Suprapubic skin (tissue), 4 donors: ENCODE data around the gene AKAP13. TPM values are rescaled to one million over a fixed set of nuclear protein-coding genes. Genes with fewer than 3 reads are reported as not detected.

Experiments used
- DNase-seq, 2 donors: peaks; one replicate each; pipeline ENCODE4 v3.0.0-alpha.2; 2019; ENCODE audit warnings: low spot score in 2 of 2
- H3K27ac ChIP-seq: fragments of 200-600 bp; sonication (generic); one replicate; pipeline ENCODE4 v1.5.1; 2019
- H3K27me3 ChIP-seq: fragments of 200-600 bp; sonication (generic); one replicate; pipeline ENCODE4 v1.5.1; 2019
- H3K36me3 ChIP-seq: fragments of 200-600 bp; sonication (generic); one replicate; pipeline ENCODE4 v1.5.1; 2019
- H3K4me1 ChIP-seq: fragments of 200-600 bp; sonication (generic); one replicate; pipeline ENCODE4 v1.5.1; 2019
- H3K4me3 ChIP-seq: fragments of 200-600 bp; sonication (generic); one replicate; pipeline ENCODE4 v1.5.1; 2019; ENCODE audit warnings: mild to moderate bottlenecking
- H3K9me3 ChIP-seq: fragments of 200-600 bp; sonication (generic); one replicate; pipeline ENCODE4 v1.5.1; 2019
- EP300 ChIP-seq: sonication (generic); formaldehyde crosslinking; IDR thresholded peaks from one replicate; pipeline ENCODE4 v1.6.1; 2017; ENCODE audit warnings: antibody characterized with exemption
- POLR2A ChIP-seq, 2 donors: fragments of 450-650 bp; IDR thresholded peaks; one replicate each; pipeline ENCODE4 v1.6.1; 2017; ENCODE audit warnings: antibody characterized with exemption in 2 of 2, mild to moderate bottlenecking in 2 of 2, moderate library complexity in 2 of 2
- POLR2AphosphoS5 ChIP-seq, 3 donors: sonication (generic); formaldehyde crosslinking; IDR thresholded peaks; one replicate each; pipeline ENCODE4 v1.6.1; 2017; ENCODE audit warnings: antibody characterized with exemption in 3 of 3
- WGBS: methylation state at CpG from one replicate; pipeline ENCODE4 v1.1.5; 2018; 5-methylcytosine and 5-hydroxymethylcytosine counted together
- total RNA-seq, 4 donors: library from RNA; depleted of rRNA; stranded (reverse); fragments of >200 nt; gene quantifications; one replicate each; pipeline ENCODE4 v1.1.0, GENCODE V29; 2016
- TF ChIP-seq, protein P1 (sequence below), 2 donors: fragments of 200-600 bp in 1 of 2; fragments of 450-650 bp in 1 of 2; sonication (generic) in 1 of 2; IDR thresholded peaks; one replicate each; pipeline ENCODE4 v1.5.1; 2016 to 2019; ENCODE audit warnings: antibody characterized with exemption in 2 of 2, mild to moderate bottlenecking in 1 of 2, moderate library complexity in 1 of 2

AKAP13 gene
- total RNA-seq, 4 donors from 2014 or later: 124 to 249 (median 163) TPM

DNA sequence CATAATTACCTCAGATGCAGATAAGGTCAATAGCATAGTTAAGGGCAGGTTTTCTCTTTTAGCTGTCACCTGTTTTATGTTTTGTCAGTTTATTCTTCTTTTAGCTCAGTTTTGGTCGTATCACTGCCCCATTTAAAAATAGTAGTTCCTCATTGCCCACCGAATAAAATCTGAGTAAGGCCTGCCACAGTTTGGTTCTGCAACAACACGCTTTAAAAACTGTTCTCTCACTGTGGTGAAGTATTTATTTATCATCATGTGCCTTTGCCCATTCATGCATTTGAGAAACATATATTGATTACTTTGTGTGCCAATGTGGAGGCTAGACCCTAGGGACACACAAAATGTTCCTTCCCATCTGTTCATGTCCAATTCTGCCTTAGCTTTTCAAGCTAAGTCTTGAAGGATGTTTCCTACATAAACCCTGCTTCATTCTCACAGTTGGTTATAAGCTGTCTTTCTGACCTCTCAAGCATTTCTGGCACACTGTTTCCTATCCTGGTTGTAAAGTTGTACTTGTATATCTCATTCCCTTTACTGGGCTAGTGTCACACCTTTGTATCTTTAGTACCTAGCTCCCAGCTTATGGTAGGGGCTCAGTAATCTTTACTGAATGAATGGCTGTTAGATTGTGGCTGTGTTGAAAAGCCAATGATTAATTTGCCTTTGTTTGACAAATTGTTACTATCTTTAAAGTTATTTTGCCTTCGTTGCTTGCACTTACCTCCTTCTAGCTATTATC, 23.9 kb downstream of the AKAP13 start:
- H3K4me1 ChIP-seq: peaks cover 63% of the 10 kb centered on the region
- no peak for DNase-seq
- H3K27ac ChIP-seq: no peak overlapping the region
- no peaks in the 10 kb centered on the region for H3K9me3 ChIP-seq
- no peaks in the 10 kb centered on the region for H3K27me3 ChIP-seq
- TF ChIP-seq POLR2AphosphoS5 (IDR thresholded peaks at IDR 0.05): no peak
- TF ChIP-seq, protein P1, sequence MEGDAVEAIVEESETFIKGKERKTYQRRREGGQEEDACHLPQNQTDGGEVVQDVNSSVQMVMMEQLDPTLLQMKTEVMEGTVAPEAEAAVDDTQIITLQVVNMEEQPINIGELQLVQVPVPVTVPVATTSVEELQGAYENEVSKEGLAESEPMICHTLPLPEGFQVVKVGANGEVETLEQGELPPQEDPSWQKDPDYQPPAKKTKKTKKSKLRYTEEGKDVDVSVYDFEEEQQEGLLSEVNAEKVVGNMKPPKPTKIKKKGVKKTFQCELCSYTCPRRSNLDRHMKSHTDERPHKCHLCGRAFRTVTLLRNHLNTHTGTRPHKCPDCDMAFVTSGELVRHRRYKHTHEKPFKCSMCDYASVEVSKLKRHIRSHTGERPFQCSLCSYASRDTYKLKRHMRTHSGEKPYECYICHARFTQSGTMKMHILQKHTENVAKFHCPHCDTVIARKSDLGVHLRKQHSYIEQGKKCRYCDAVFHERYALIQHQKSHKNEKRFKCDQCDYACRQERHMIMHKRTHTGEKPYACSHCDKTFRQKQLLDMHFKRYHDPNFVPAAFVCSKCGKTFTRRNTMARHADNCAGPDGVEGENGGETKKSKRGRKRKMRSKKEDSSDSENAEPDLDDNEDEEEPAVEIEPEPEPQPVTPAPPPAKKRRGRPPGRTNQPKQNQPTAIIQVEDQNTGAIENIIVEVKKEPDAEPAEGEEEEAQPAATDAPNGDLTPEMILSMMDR (IDR thresholded peaks at IDR 0.05): no peak
- no peak for TF ChIP-seq EP300
- no peak for TF ChIP-seq POLR2A (IDR thresholded peaks at IDR 0.05)
- WGBS: 70% methylated on average over 4 of the region's 4 CpGs
- no peaks in the 10 kb centered on the region for H3K36me3 ChIP-seq
- H3K4me3 ChIP-seq: no peak overlapping the region

DNA sequence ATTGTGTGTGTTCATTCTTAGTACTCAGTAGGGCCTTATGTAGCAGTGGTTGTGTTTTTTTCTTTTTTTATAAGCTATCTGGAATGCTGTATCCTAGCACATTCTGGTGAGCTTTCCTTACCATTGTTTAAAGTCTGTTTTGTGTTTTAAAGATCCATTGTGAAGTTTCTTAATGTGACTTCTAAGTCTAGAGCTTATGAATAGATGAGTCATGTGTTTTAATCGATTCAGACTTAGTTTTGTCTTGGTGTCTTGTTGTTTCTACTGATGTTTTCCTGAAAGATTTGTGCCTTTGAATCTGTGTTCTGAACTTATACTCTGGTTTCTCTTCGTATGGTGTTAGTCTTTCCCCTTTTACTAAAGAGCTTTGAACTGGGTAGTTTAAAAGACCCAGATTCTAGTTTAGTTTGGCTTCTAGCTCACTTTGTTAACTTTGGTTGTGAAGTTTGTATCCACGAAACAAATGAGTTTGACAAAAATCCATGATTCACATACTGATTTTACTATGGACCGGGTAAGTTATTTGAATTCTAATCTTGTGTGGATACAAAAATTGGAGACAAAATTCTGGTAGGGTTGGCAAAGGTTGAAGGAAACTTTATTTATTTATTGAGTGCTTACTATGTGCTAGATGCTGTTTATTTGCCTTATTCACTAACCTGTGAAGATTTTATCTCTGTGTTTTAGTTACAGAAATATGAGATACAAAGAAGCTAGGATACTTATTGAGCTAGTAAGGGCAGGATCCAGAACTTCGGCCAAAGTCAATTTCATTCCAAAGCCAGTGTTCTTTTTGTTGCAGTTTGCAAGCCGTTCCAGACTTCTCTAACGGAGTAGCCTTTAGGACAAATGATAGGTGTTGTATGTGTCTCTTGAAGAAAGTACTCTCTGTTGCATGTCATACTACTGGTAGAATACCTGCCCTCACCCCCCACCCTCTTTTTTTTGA, 24.8 kb downstream of the AKAP13 start:
- WGBS: 74% methylated on average over 7 of the region's 7 CpGs
- Histone ChIP-seq H3K4me3 (no peak overlapping the region), H3K27ac (no peak overlapping the region), H3K9me3 (no peaks in the 10 kb centered on the region), H3K4me1 (peaks cover 63% of the 10 kb centered on the region), H3K36me3 (no peaks in the 10 kb centered on the region), H3K27me3 (no peaks in the 10 kb centered on the region)
- no peak for TF ChIP-seq POLR2A (IDR thresholded peaks at IDR 0.05)
- DNase-seq: no peak

DNA sequence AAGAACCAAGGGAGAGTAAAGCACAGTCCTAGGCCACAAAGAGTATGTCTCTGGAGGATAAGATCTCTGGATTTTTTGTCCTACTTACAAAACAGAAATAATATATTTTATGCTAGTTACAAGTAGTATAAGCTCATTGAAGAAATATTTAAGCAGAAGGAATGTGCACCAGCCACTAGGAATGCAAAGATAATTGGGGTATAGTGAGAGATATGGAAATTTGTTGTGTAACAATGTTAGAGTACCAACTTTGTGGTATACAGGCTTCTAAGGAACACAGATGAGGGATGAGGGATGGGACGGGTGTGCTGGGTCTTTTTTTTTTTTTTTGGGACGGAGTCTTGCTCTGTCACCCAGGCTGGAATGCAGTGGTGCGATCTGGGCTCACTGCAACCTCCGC, 26.5 kb downstream of the AKAP13 start:
- no peaks in the 10 kb centered on the region for H3K36me3 ChIP-seq
- 92% methylated on average over 4 of the region's 4 CpGs for WGBS
- H3K4me1 ChIP-seq: peaks cover 56% of the 10 kb centered on the region
- no peak for DNase-seq
- no peaks in the 10 kb centered on the region for H3K9me3 ChIP-seq
- no peak overlapping the region for H3K27ac ChIP-seq
- H3K4me3 ChIP-seq: no peak overlapping the region
- H3K27me3 ChIP-seq: no peaks in the 10 kb centered on the region
- TF ChIP-seq, protein P1 (IDR thresholded peaks at IDR 0.05): no peak
- TF ChIP-seq POLR2A (IDR thresholded peaks at IDR 0.05) (no peak), EP300 (no peak), POLR2AphosphoS5 (IDR thresholded peaks at IDR 0.05) (no peak)

DNA sequence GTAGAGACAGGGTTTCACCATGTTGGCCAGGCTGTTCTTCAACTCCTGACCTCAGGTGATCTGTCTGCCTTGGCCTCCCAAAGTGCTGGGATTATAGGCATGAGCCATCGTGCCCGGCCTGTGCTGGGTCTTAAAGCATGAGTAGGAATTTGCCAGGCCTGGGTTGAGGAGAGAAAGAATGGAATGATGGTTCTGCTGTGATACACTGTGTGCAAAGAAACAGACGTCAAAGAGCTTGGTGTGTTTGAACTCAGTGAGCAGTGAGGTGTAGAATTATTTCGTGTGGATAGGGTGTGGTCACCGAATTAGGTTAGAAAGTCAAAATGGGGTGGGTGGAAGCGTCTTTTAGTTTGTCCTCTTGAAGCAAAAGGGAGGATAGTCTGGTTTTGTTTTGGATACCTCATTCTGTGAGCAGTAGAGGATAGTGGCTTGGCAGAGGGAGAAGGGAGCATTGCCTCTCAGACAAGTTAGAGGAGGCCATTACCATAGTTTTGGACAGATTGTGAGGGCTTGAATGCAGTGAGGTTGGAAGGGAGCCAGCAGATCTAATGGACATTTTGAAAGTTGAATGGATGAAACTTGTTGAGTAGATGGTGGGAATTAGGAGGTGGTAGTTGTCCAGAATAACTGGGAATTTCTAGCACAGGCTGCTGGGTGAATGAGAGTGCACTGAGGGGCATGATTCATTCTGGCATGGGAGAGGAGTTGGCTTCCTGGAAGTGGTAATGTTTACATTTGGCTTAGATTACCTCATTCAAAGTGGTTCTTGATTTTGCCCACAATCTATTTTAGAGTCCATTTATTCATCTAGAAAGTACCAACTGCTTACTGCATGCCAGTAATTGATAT, 27.2 kb downstream of the AKAP13 start:
- Histone ChIP-seq H3K27ac (peak overlapping the region; percentile 8), H3K36me3 (no peaks in the 10 kb centered on the region), H3K4me1 (peaks cover 56% of the 10 kb centered on the region), H3K9me3 (no peaks in the 10 kb centered on the region), H3K4me3 (no peak overlapping the region), H3K27me3 (no peaks in the 10 kb centered on the region)
- TF ChIP-seq POLR2AphosphoS5 (IDR thresholded peaks at IDR 0.05): no peak
- TF ChIP-seq EP300: no peak
- TF ChIP-seq, protein P1 (IDR thresholded peaks at IDR 0.05): no peak
- no peak for TF ChIP-seq POLR2A (IDR thresholded peaks at IDR 0.05)
- DNase-seq: no peak
- WGBS: 78% methylated on average over 6 of the region's 6 CpGs

DNA sequence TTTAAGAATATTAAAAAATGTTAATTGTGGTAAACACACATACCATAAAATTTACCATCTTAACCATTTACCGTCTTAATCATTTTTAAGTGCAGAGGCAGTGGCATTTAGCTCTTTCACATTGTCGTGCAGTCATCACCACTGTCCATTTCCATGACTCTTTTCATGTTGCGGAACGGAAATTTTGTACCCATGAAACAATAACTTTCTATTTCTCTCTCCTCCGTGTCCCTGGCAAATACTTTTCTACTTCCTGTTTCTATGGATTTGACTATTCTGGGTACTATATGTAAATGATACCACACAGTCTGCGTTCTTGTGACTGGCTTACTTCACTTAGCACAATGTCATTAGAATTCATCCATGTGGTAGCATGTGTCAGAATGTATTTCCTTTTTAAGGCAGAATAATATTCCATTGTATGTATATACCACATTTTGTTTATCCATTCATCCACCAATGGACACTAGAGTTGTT, 27.9 kb downstream of the AKAP13 start:
- H3K4me1 ChIP-seq: peaks cover 56% of the 10 kb centered on the region
- H3K27ac ChIP-seq: no peak overlapping the region
- no peak for DNase-seq
- no peak overlapping the region for H3K4me3 ChIP-seq
- 93% methylated on average over 6 of the region's 6 CpGs for WGBS
- H3K36me3 ChIP-seq: no peaks in the 10 kb centered on the region
- no peaks in the 10 kb centered on the region for H3K9me3 ChIP-seq
- no peak for TF ChIP-seq POLR2A (IDR thresholded peaks at IDR 0.05)
- TF ChIP-seq, protein P1 (IDR thresholded peaks at IDR 0.05): no peak
- TF ChIP-seq EP300: no peak
- no peak for TF ChIP-seq POLR2AphosphoS5 (IDR thresholded peaks at IDR 0.05)
- no peaks in the 10 kb centered on the region for H3K27me3 ChIP-seq
